K562 (cell line): Measurements from ENCODE around the gene EFNA5. TPM values are rescaled to one million over a fixed set of nuclear protein-coding genes. Genes with fewer than 3 reads are reported as not detected.

Source experiments
- ATAC-seq: fragments of 200-7000 bp; cut with Tn5 transposase; 3 replicates; pipeline ENCODE4 v1.9.1; 2020; ENCODE audit warnings: moderate library complexity
- BruUV-seq: library from RNA; stranded (reverse); fragments of 400-500 nt; replicated peaks from 2 replicates; lab custom pipeline; 2021; lab: Mats Ljungman, UMichigan
- CTCF ChIA-PET: fragments of 300-600 bp; formaldehyde crosslinking; extraction: SDS; loops from one replicate; lab custom pipeline; 2021; ENCODE audit warnings: low intra/inter-chr PET ratio; lab: Yijun Ruan, JAX
- POLR2A ChIA-PET: fragments of 300-600, 350-650 bp; sonication (Branson Sonifier 250); formaldehyde crosslinking; extraction: SDS; loops from one replicate; lab custom pipeline; 2021; ENCODE audit warnings: antibody characterized with exemption, inconsistent platforms; lab: Yijun Ruan, JAX
- DNase-seq, 4 experiments: peaks; one replicate each; pipeline versions ENCODE4 v3.0.0 to v3.0.0-alpha.2; 2011 to 2018; ENCODE audit warnings: low spot score in 3 of 4, mixed read lengths in 3 of 4; ENCODE audit errors: extremely low read depth in 1 of 4
- FAIRE-seq: peaks from 2 replicates; lab custom pipeline; 2011; peaks lifted over from hg19 to GRCh38; lab: Jason Lieb, UNC
- H2AFZ ChIP-seq: 2 replicates; pipeline ENCODE4 v1.6.0; 2011; ENCODE audit warnings: low read depth, low read length, control low read depth, inconsistent platforms
- H3K27ac ChIP-seq: fragments of 200-600 bp; 3 replicates; pipeline ENCODE4 v1.8.0; 2011; ENCODE audit warnings: low read depth, mild to moderate bottlenecking, control low read depth, inconsistent platforms, low read length, moderate library complexity, mixed read lengths; ENCODE audit errors: extremely low read depth
- H3K27me3 ChIP-seq, 2 experiments: fragments of 300-600 bp in 1 of 2; 2 replicates in 1 of 2; 3 replicates in 1 of 2; pipeline versions ENCODE4 v1.6.0 to v1.8.0; 2011; ENCODE audit warnings: inconsistent platforms in 2 of 2, low read length in 2 of 2, mild to moderate bottlenecking in 1 of 2, mixed read lengths in 1 of 2, moderate library complexity in 1 of 2; ENCODE audit not compliant: control insufficient read depth in 2 of 2, insufficient read depth in 2 of 2
- H3K36me3 ChIP-seq: fragments of 300-600 bp; 3 replicates; pipeline ENCODE4 v1.8.0; 2011; ENCODE audit warnings: mild to moderate bottlenecking, low read length, inconsistent platforms; ENCODE audit not compliant: control insufficient read depth, insufficient read depth
- H3K4me1 ChIP-seq, 2 experiments: fragments of 200-600 bp in 1 of 2; replicated peaks in 1 of 2; 2 replicates in 1 of 2; 3 replicates in 1 of 2; pipeline versions ENCODE4 v1.5.1 to v1.8.0; 2011; ENCODE audit warnings: inconsistent platforms in 2 of 2, low read length in 2 of 2, mild to moderate bottlenecking in 1 of 2, mixed read lengths in 1 of 2, moderate library complexity in 1 of 2; ENCODE audit not compliant: control insufficient read depth in 2 of 2, insufficient read depth in 2 of 2
- H3K4me2 ChIP-seq: 2 replicates; pipeline ENCODE4 v1.6.1; 2011; ENCODE audit warnings: low read length, control low read depth, inconsistent platforms, mixed read lengths; ENCODE audit not compliant: insufficient read depth
- H3K4me3 ChIP-seq: fragments of 200-600 bp; sonication (generic), shearing (Covaris generic); 2 replicates; pipeline ENCODE4 v1.5.1; 2016; ENCODE audit warnings: control low read depth, inconsistent platforms
- H3K79me2 ChIP-seq: fragments of 200-600 bp; 3 replicates; pipeline ENCODE4 v1.8.0; 2011; ENCODE audit warnings: low read length, inconsistent platforms; ENCODE audit not compliant: control insufficient read depth, insufficient read depth
- H3K9ac ChIP-seq, 2 experiments: 2 replicates each; pipeline versions ENCODE4 v1.6.0 to v1.6.1; 2011; ENCODE audit warnings: low read depth in 2 of 2, low read length in 2 of 2, control low read depth in 1 of 2, inconsistent platforms in 1 of 2, mild to moderate bottlenecking in 1 of 2, mixed read lengths in 1 of 2; ENCODE audit not compliant: insufficient read depth in 1 of 2
- H3K9me1 ChIP-seq: one replicate; pipeline ENCODE4 v1.6.0; 2011; ENCODE audit warnings: inconsistent platforms, mild to moderate bottlenecking, low read length, moderate library complexity; ENCODE audit not compliant: control insufficient read depth, insufficient read depth
- H3K9me3 ChIP-seq: replicated peaks from 2 replicates; pipeline ENCODE4 v1.5.1; 2011; ENCODE audit warnings: low read depth, low read length, inconsistent platforms; ENCODE audit not compliant: control insufficient read depth, insufficient read depth
- H4K20me1 ChIP-seq: replicated peaks from 2 replicates; pipeline ENCODE4 v1.6.1; 2011; ENCODE audit warnings: low read length, inconsistent platforms, mixed read lengths; ENCODE audit not compliant: control insufficient read depth, insufficient read depth
- HMG20A ChIP-seq: fragments of 450-650 bp; formaldehyde crosslinking; conservative IDR thresholded peaks from 2 replicates; pipeline ENCODE4 v1.4.0; 2020; ENCODE audit warnings: mild to moderate bottlenecking, mixed read lengths
- JUN ChIP-seq, 2 experiments: sonication (generic) in 1 of 2; formaldehyde crosslinking in 1 of 2; IDR thresholded peaks; 2 replicates each; pipeline versions ENCODE4 v1.6.1 to v1.8.0; 2012 to 2022; ENCODE audit warnings: borderline replicate concordance in 2 of 2, mild to moderate bottlenecking in 2 of 2, improper control_type of control experiment in 1 of 2, low read depth in 1 of 2, low read length in 1 of 2, missing genetic modification reagents in 1 of 2
- KDM5B ChIP-seq: fragments of 200-600 bp; sonication (generic); IDR thresholded peaks from 2 replicates; pipeline ENCODE4 v1.6.1; 2012; ENCODE audit warnings: low read depth, mild to moderate bottlenecking, moderate library complexity, low read length, control low read depth, inconsistent platforms; ENCODE audit not compliant: insufficient replicate concordance
- KLF1 ChIP-seq: fragments of 450-650 bp; IDR thresholded peaks from 2 replicates; pipeline ENCODE4 v1.6.1; 2016; ENCODE audit warnings: missing genetic modification characterization, missing compliant biosample characterization
- MCM7 ChIP-seq, 2 experiments: fragments of 450-650 bp; IDR thresholded peaks; 2 replicates each; pipeline ENCODE4 v1.6.1; 2016 to 2018
- MYBL2 ChIP-seq, 2 experiments: fragments of 450-650 bp in 1 of 2; sonication (generic) in 1 of 2; formaldehyde crosslinking in 1 of 2; IDR thresholded peaks; 2 replicates each; pipeline versions ENCODE4 v1.6.1 to v1.8.1; 2017 to 2022; ENCODE audit warnings: borderline replicate concordance in 1 of 2, inconsistent platforms in 1 of 2, low read depth in 1 of 2, mild to moderate bottlenecking in 1 of 2, missing genetic modification reagents in 1 of 2, moderate library complexity in 1 of 2
- NEUROD1 ChIP-seq: fragments of 150-350 bp; IDR thresholded peaks from 2 replicates; pipeline ENCODE4 v1.6.1; 2014; ENCODE audit warnings: borderline replicate concordance, low read length, low read depth; ENCODE audit not compliant: partially characterized antibody
- NRF1 ChIP-seq, 2 experiments: fragments of 450-650 bp; IDR thresholded peaks in 1 of 2; conservative IDR thresholded peaks in 1 of 2; 2 replicates each; pipeline ENCODE4 v1.6.1; 2014; ENCODE audit warnings: mild to moderate bottlenecking in 2 of 2
- TRIM24 ChIP-seq, 2 experiments: fragments of 450-650 bp; IDR thresholded peaks; 2 replicates each; pipeline ENCODE4 v1.6.1; 2016
- XRCC4 ChIP-seq: IDR thresholded peaks from one replicate; pipeline ENCODE4 v1.6.1; 2011; ENCODE audit not compliant: insufficient read depth, insufficient read length; ENCODE audit errors: extremely low read depth
- ZFPM2 ChIP-seq: fragments of 250-450 bp; sonication (Bioruptor Pico); IDR thresholded peaks from 2 replicates; pipeline ENCODE4 v1.5.1; 2022; ENCODE audit warnings: mild to moderate bottlenecking
- ZNF184 ChIP-seq: sonication (generic); formaldehyde crosslinking; IDR thresholded peaks from 2 replicates; pipeline ENCODE4 v1.5.0; 2020; ENCODE audit warnings: missing genetic modification reagents
- WGBS: fragments of 100-300 bp; shearing (Covaris generic); methylation state at CpG from one replicate; pipeline ENCODE4 v1.1.6; 2016; ENCODE audit warnings: low coverage, mixed read lengths; ENCODE audit not compliant: insufficient coverage; ENCODE audit errors: missing lambda C conversion rate; 5-methylcytosine and 5-hydroxymethylcytosine counted together
- in situ Hi-C: fragments of 300-500 bp; cut with MboI; formaldehyde crosslinking; loops from 4 replicates; pipeline ENCODE4 v1.15.0; 2018; ENCODE audit warnings: inconsistent platforms, mixed read lengths
- intact Hi-C: fragments of 100-400 bp; cut with micrococcal nuclease; formaldehyde crosslinking; loops from 2 replicates; pipeline ENCODE4 v1.14.2; 2022
- polyA plus RNA-seq, 8 experiments: library from polyadenylated mRNA; depleted of rRNA in 4 of 8; stranded (reverse) in 5 of 8; unstranded in 3 of 8; fragments of >200 nt; fragmentation: Nextera tagmentation in 2 of 8; fragmentation: Illumina TruSeq in 1 of 8; extraction: Ambion mirVana in 2 of 8; extraction: Trizol in 1 of 8; gene quantifications; 2 replicates each; pipeline versions ENCODE4 v1.2.1 to v1.2.3, GENCODE V29; 2011 to 2014; ENCODE audit warnings: inconsistent platforms in 1 of 8, missing spikeins in 1 of 8
- total RNA-seq, 7 experiments: library from RNA; depleted of rRNA in 6 of 7; stranded (reverse); fragments of >200 nt in 6 of 7; fragmentation: Illumina TruSeq in 2 of 7; extraction: Trizol in 2 of 7; gene quantifications; 2 replicates each; pipeline versions ENCODE4 v1.2.1 to v1.2.3, GENCODE V29; 2011 to 2021; ENCODE audit warnings: low replicate concordance in 1 of 7
- TF ChIP-seq, protein P1 (sequence below), 3 experiments: fragments of 200-800 bp in 1 of 3; sonication (Bioruptor generic) in 1 of 3; sonication (generic) in 1 of 3; formaldehyde crosslinking in 1 of 3; IDR thresholded peaks; 2 replicates each; pipeline versions ENCODE4 v1.6.1 to v1.8.0; 2016 to 2022; ENCODE audit warnings: mild to moderate bottlenecking in 2 of 3, missing compliant biosample characterization in 2 of 3, missing genetic modification characterization in 2 of 3, missing genetic modification reagents in 1 of 3
- TF ChIP-seq, protein P2 (sequence below): sonication (generic); formaldehyde crosslinking; IDR thresholded peaks from 2 replicates; pipeline ENCODE4 v1.8.1; 2023; ENCODE audit warnings: mild to moderate bottlenecking, missing genetic modification reagents
- TF ChIP-seq, protein P3 (sequence below), 2 experiments: fragments of 200-800 bp in 1 of 2; sonication (Bioruptor generic) in 1 of 2; sonication (generic) in 1 of 2; formaldehyde crosslinking in 1 of 2; IDR thresholded peaks in 1 of 2; conservative IDR thresholded peaks in 1 of 2; 2 replicates each; pipeline versions ENCODE4 v1.5.0 to v1.6.1; 2016 to 2020; ENCODE audit warnings: missing compliant biosample characterization in 1 of 2, missing genetic modification characterization in 1 of 2, missing genetic modification reagents in 1 of 2

The EFNA5 gene
- total and polyA plus RNA-seq, 9 of the 15 experiments (the other 6 are each of a cell fraction or from before 2014, with no cell fraction given): 0.20 TPM; not detected in 8

DNA sequence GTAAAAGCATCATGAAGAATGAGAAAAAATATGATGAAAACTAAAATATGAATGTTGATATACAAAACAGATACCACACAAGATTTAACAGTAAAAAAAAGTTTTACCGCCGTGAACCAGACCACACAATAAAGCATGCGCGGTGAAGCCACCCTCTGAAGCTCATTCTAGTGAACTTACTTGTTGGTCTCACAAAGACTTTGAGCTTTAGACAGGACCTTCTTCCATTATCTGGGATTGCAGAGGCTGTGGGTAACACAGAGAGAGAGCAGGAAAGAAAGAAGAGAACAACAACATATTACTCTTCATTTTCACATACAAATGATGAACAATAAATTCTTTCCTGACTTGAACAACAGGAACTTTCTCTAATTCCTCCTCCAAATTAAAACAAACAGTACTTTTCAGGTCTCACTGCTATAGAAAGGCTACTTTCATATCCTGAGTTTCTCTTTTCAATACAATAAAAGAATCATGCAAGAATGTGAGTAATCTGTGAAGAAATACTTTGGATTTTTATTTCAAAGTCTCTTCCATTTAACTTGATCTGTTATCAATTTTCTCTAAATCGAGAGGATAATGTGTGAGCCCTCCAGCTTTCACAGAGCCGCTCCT is 283.1 kb downstream of the EFNA5 start:
- WGBS: 3% methylated on average over 6 of the region's 6 CpGs
- Histone ChIP-seq H3K9me1 (no peaks in the 10 kb centered on the region), H3K27ac (no peak overlapping the region), H3K9ac (no peak overlapping the region), H2AFZ (no peak overlapping the region), H3K79me2 (no peaks in the 10 kb centered on the region), H3K4me2 (no peak overlapping the region), H3K4me3 (no peak overlapping the region), H4K20me1 (no peaks in the 10 kb centered on the region), H3K27me3 (no peaks in the 10 kb centered on the region), H3K9me3 (no peaks in the 10 kb centered on the region), H3K4me1 (no peaks in the 10 kb centered on the region), H3K36me3 (no peaks in the 10 kb centered on the region)
- DNase-seq (no peak), ATAC-seq (no peak), FAIRE-seq (no peak)
- ChIA-PET CTCF (no interaction called here), POLR2A (no interaction called here)
- BruUV-seq: no TSS peak
- in situ Hi-C loops (no loop called here), intact Hi-C loops (no loop called here)
- TF ChIP-seq TRIM24 (IDR thresholded peaks at IDR 0.05) (no peak), KDM5B (no peak), ZFPM2 (CRISPR knock-in tag) (no peak), HMG20A (no peak), NRF1 (conservative IDR thresholded peaks at IDR 0.05 in 1 of 2, IDR thresholded peaks at IDR 0.05 in 1 of 2) (no peak), ZNF184 (CRISPR knock-in tag) (no peak), JUN (IDR thresholded peaks at IDR 0.05; ENCODE audit: borderline replicate concordance, low read depth, low read length) (no peak), JUN (CRISPR knock-in tag; IDR thresholded peaks at IDR 0.05; ENCODE audit: borderline replicate concordance) (no peak), MYBL2 (IDR thresholded peaks at IDR 0.05; ENCODE audit: low read depth) (no peak), MYBL2 (CRISPR knock-in tag; IDR thresholded peaks at IDR 0.05; ENCODE audit: borderline replicate concordance) (no peak), MCM7 (IDR thresholded peaks at IDR 0.05) (no peak), NEUROD1 (no peak), KLF1 (tag) (no peak), XRCC4 (no peak)
- TF ChIP-seq, protein P1, sequence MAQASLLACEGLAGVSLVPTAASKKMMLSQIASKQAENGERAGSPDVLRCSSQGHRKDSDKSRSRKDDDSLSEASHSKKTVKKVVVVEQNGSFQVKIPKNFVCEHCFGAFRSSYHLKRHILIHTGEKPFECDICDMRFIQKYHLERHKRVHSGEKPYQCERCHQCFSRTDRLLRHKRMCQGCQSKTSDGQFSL (CRISPR knock-in tag; IDR thresholded peaks at IDR 0.05): no peak
- TF ChIP-seq, protein P1 (tag; IDR thresholded peaks at IDR 0.05): no peak
- TF ChIP-seq, protein P2, sequence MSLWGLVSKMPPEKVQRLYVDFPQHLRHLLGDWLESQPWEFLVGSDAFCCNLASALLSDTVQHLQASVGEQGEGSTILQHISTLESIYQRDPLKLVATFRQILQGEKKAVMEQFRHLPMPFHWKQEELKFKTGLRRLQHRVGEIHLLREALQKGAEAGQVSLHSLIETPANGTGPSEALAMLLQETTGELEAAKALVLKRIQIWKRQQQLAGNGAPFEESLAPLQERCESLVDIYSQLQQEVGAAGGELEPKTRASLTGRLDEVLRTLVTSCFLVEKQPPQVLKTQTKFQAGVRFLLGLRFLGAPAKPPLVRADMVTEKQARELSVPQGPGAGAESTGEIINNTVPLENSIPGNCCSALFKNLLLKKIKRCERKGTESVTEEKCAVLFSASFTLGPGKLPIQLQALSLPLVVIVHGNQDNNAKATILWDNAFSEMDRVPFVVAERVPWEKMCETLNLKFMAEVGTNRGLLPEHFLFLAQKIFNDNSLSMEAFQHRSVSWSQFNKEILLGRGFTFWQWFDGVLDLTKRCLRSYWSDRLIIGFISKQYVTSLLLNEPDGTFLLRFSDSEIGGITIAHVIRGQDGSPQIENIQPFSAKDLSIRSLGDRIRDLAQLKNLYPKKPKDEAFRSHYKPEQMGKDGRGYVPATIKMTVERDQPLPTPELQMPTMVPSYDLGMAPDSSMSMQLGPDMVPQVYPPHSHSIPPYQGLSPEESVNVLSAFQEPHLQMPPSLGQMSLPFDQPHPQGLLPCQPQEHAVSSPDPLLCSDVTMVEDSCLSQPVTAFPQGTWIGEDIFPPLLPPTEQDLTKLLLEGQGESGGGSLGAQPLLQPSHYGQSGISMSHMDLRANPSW: no peak
- TF ChIP-seq, protein P3, sequence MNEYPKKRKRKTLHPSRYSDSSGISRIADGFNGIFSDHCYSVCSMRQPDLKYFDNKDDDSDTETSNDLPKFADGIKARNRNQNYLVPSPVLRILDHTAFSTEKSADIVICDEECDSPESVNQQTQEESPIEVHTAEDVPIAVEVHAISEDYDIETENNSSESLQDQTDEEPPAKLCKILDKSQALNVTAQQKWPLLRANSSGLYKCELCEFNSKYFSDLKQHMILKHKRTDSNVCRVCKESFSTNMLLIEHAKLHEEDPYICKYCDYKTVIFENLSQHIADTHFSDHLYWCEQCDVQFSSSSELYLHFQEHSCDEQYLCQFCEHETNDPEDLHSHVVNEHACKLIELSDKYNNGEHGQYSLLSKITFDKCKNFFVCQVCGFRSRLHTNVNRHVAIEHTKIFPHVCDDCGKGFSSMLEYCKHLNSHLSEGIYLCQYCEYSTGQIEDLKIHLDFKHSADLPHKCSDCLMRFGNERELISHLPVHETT (CRISPR knock-in tag; conservative IDR thresholded peaks at IDR 0.05 in 1 of 2, IDR thresholded peaks at IDR 0.05 in 1 of 2): no peak
